IMR-90 (cell line): Measurements from ENCODE around the gene UGT8. TPM values are rescaled to one million over a fixed set of nuclear protein-coding genes. Genes with fewer than 3 reads are reported as not detected.

Experiments used
- ATAC-seq: fragments of 200-7000 bp; cut with Tn5 transposase; 2 replicates; pipeline ENCODE4 v1.9.1; 2020; ENCODE audit warnings: low read depth, mild to moderate bottlenecking, moderate library complexity
- BruUV-seq: library from RNA; stranded (reverse); fragments of 400-500 nt; replicated peaks from 2 replicates; lab custom pipeline; 2021; lab: Mats Ljungman, UMichigan
- CTCF ChIA-PET: fragments of 300-600 bp; formaldehyde crosslinking; extraction: SDS; loops from one replicate; lab custom pipeline; 2021; ENCODE audit warnings: antibody characterized with exemption; lab: Yijun Ruan, JAX
- POLR2A ChIA-PET: fragments of 300-600 bp; sonication (Branson Sonifier 250); formaldehyde crosslinking; loops from one replicate; lab custom pipeline; 2022; ENCODE audit warnings: antibody characterized with exemption; ENCODE audit not compliant: unreplicated experiment; lab: Charles Lee
- DNase-seq: peaks from one replicate; pipeline ENCODE4 v3.0.0; 2013
- H2AFZ ChIP-seq: replicated peaks from 2 replicates; pipeline ENCODE3; 2013; ENCODE audit warnings: low read length, mild to moderate bottlenecking; ENCODE audit not compliant: poor library complexity
- H2AK5ac ChIP-seq: 2 replicates; pipeline ENCODE4 v1.6.1; 2013; ENCODE audit warnings: low read depth, low read length, inconsistent platforms
- H2AK9ac ChIP-seq: replicated peaks from 2 replicates; pipeline ENCODE3; 2013; ENCODE audit warnings: mild to moderate bottlenecking, low read depth, low read length, moderate library complexity; ENCODE audit not compliant: poor library complexity
- H2BK120ac ChIP-seq: 2 replicates; pipeline ENCODE4 v1.6.1; 2013; ENCODE audit warnings: low read depth, low read length, inconsistent platforms
- H2BK15ac ChIP-seq: 3 replicates; pipeline ENCODE4 v1.6.1; 2013; ENCODE audit warnings: low read depth, low read length, inconsistent platforms
- H2BK20ac ChIP-seq: 2 replicates; pipeline ENCODE4 v1.6.1; 2013; ENCODE audit warnings: low read depth, mild to moderate bottlenecking, inconsistent platforms, low read length, moderate library complexity
- H2BK5ac ChIP-seq: 2 replicates; pipeline ENCODE4 v1.6.1; 2013; ENCODE audit warnings: mild to moderate bottlenecking, low read depth, low read length, inconsistent platforms; ENCODE audit not compliant: poor library complexity, severe bottlenecking
- H3K14ac ChIP-seq: replicated peaks from 2 replicates; pipeline ENCODE4 v1.6.1; 2013; ENCODE audit warnings: low read depth, low read length, inconsistent platforms
- H3K18ac ChIP-seq: 2 replicates; pipeline ENCODE4 v1.6.1; 2013; ENCODE audit warnings: low read depth, low read length, control low read depth
- H3K23ac ChIP-seq: 2 replicates; pipeline ENCODE4 v1.6.1; 2013; ENCODE audit warnings: low read depth, low read length, inconsistent platforms
- H3K27ac ChIP-seq: 2 replicates; pipeline ENCODE4 v1.5.1; 2013; ENCODE audit warnings: mild to moderate bottlenecking, control low read depth, low read length; ENCODE audit not compliant: insufficient read depth
- H3K27me3 ChIP-seq: 2 replicates; pipeline ENCODE4 v1.6.1; 2013; ENCODE audit warnings: low read length; ENCODE audit not compliant: control insufficient read depth, insufficient read depth
- H3K36me3 ChIP-seq: 2 replicates; pipeline ENCODE4 v1.6.1; 2013; ENCODE audit warnings: low read length, mixed read lengths; ENCODE audit not compliant: control insufficient read depth, insufficient read depth
- H3K4ac ChIP-seq: 2 replicates; pipeline ENCODE4 v1.6.1; 2013; ENCODE audit warnings: low read depth, low read length, inconsistent platforms
- H3K4me1 ChIP-seq: 2 replicates; pipeline ENCODE4 v1.6.1; 2013; ENCODE audit warnings: low read length, mixed read lengths; ENCODE audit not compliant: control insufficient read depth, insufficient read depth
- H3K4me2 ChIP-seq: 2 replicates; pipeline ENCODE4 v1.6.1; 2013; ENCODE audit warnings: low read depth, mild to moderate bottlenecking, control low read depth, low read length, moderate library complexity
- H3K4me3 ChIP-seq: 2 replicates; pipeline ENCODE4 v1.5.1; 2013; ENCODE audit warnings: low read depth, mild to moderate bottlenecking, control low read depth, low read length, moderate library complexity; ENCODE audit not compliant: insufficient read depth
- H3K56ac ChIP-seq: 2 replicates; pipeline ENCODE4 v1.6.1; 2013; ENCODE audit warnings: low read length, inconsistent platforms; ENCODE audit not compliant: insufficient read depth; ENCODE audit errors: extremely low read depth
- H3K79me1 ChIP-seq, 2 experiments: 2 replicates each; pipeline ENCODE4 v1.6.1; 2013; ENCODE audit warnings: low read length in 2 of 2, inconsistent platforms in 1 of 2, low read depth in 1 of 2
- H3K9ac ChIP-seq: 2 replicates; pipeline ENCODE4 v1.6.1; 2013; ENCODE audit warnings: low read depth, low read length, control low read depth
- H3K9me1 ChIP-seq: 2 replicates; pipeline ENCODE4 v1.6.1; 2013; ENCODE audit warnings: low read length, inconsistent platforms; ENCODE audit not compliant: insufficient read depth
- H3K9me3 ChIP-seq: 2 replicates; pipeline ENCODE4 v1.6.1; 2013; ENCODE audit warnings: low read length; ENCODE audit not compliant: control insufficient read depth, insufficient read depth
- H4K20me1 ChIP-seq: 2 replicates; pipeline ENCODE4 v1.6.1; 2013; ENCODE audit warnings: low read length, inconsistent platforms; ENCODE audit not compliant: insufficient read depth
- H4K5ac ChIP-seq: 2 replicates; pipeline ENCODE4 v1.6.1; 2013; ENCODE audit warnings: mild to moderate bottlenecking, low read depth, low read length, control low read depth
- H4K8ac ChIP-seq, 2 experiments: 2 replicates each; pipeline ENCODE4 v1.6.1; 2013; ENCODE audit warnings: low read depth in 2 of 2, low read length in 2 of 2, control low read depth in 1 of 2, inconsistent platforms in 1 of 2
- H4K91ac ChIP-seq: 2 replicates; pipeline ENCODE4 v1.6.1; 2013; ENCODE audit warnings: low read depth, low read length, inconsistent platforms; ENCODE audit not compliant: insufficient read depth
- BHLHE40 ChIP-seq: fragments of 150-350 bp; IDR thresholded peaks from 2 replicates; pipeline ENCODE4 v1.6.1; 2016; ENCODE audit warnings: mild to moderate bottlenecking, low read depth, low read length
- CEBPB ChIP-seq: IDR thresholded peaks from 2 replicates; pipeline ENCODE4 v1.6.1; 2012; ENCODE audit warnings: low read depth, low read length, improper control_type of control experiment
- CHD1 ChIP-seq: IDR thresholded peaks from 2 replicates; pipeline ENCODE4 v1.6.1; 2012; ENCODE audit warnings: low read depth, low read length, improper control_type of control experiment
- FOS ChIP-seq: fragments of 150-350 bp; IDR thresholded peaks from 2 replicates; pipeline ENCODE4 v1.6.1; 2016; ENCODE audit warnings: low read depth, low read length
- MAFK ChIP-seq: IDR thresholded peaks from 2 replicates; pipeline ENCODE4 v1.6.1; 2012; ENCODE audit warnings: low read depth, low read length, improper control_type of control experiment
- MAZ ChIP-seq: IDR thresholded peaks from 2 replicates; pipeline ENCODE4 v1.6.1; 2012; ENCODE audit warnings: low read depth, mild to moderate bottlenecking, low read length, improper control_type of control experiment, moderate library complexity, borderline replicate concordance
- MXI1 ChIP-seq: IDR thresholded peaks from 2 replicates; pipeline ENCODE4 v1.6.1; 2012; ENCODE audit warnings: low read depth, mild to moderate bottlenecking, low read length, moderate library complexity, borderline replicate concordance
- NFE2L2 ChIP-seq: fragments of 150-350 bp; IDR thresholded peaks from 2 replicates; pipeline ENCODE4 v1.6.1; 2016; ENCODE audit warnings: low read depth, mild to moderate bottlenecking, low read length
- POLR2A ChIP-seq: IDR thresholded peaks from 2 replicates; pipeline ENCODE4 v1.6.1; 2012; ENCODE audit warnings: mild to moderate bottlenecking, low read depth, low read length
- RAD21 ChIP-seq: IDR thresholded peaks from 2 replicates; pipeline ENCODE4 v1.6.1; 2012; ENCODE audit warnings: low read length, improper control_type of control experiment
- RCOR1 ChIP-seq: IDR thresholded peaks from 2 replicates; pipeline ENCODE4 v1.6.1; 2012; ENCODE audit warnings: mild to moderate bottlenecking, low read length, improper control_type of control experiment; ENCODE audit not compliant: insufficient replicate concordance
- RFX5 ChIP-seq: IDR thresholded peaks from 2 replicates; pipeline ENCODE4 v1.8.0; 2012; ENCODE audit warnings: low read depth, mild to moderate bottlenecking, low read length, moderate library complexity
- SMC3 ChIP-seq: fragments of 150-350 bp; IDR thresholded peaks from 2 replicates; pipeline ENCODE4 v1.6.1; 2016; ENCODE audit warnings: low read depth, mild to moderate bottlenecking, antibody characterized with exemption, low read length, moderate library complexity
- WGBS, 2 experiments: methylation state at CpG; one replicate each; pipeline versions ENCODE4 v1.1.5 to v1.1.7; 2013; ENCODE audit warnings: missing lambda C conversion rate in 2 of 2; ENCODE audit not compliant: insufficient read length in 1 of 2; ENCODE audit errors: extremely low coverage in 2 of 2; 5-methylcytosine and 5-hydroxymethylcytosine counted together
- dilution Hi-C: fragments of 300-500 bp; cut with HindIII; formaldehyde crosslinking; loops from one replicate; pipeline ENCODE4 v1.14.3; 2018; ENCODE audit warnings: low sequenced_read_pairs; ENCODE audit not compliant: unreplicated experiment
- in situ Hi-C: fragments of 300-500 bp; cut with MboI; formaldehyde crosslinking; loops from 3 replicates; pipeline ENCODE4 v1.14.3; 2019; ENCODE audit warnings: low sequenced_read_pairs, inconsistent platforms, mixed read lengths
- intact Hi-C: fragments of 100-400 bp; cut with micrococcal nuclease; formaldehyde crosslinking; loops from 2 replicates; pipeline ENCODE4 v1.10.0; 2022
- polyA plus RNA-seq, 3 experiments: library from polyadenylated mRNA; depleted of rRNA; stranded (reverse); fragments of >200 nt; gene quantifications; 2 replicates each; pipeline ENCODE4 v1.2.3, GENCODE V29; 2012; ENCODE audit warnings: low replicate concordance in 1 of 3
- total RNA-seq: library from RNA; depleted of rRNA; stranded (reverse); fragments of >200 nt; gene quantifications from 2 replicates; pipeline ENCODE4 v1.2.3, GENCODE V29; 2012
- TF ChIP-seq, protein P1 (sequence below): fragments of 150-350 bp; IDR thresholded peaks from 2 replicates; pipeline ENCODE4 v1.6.1; 2016; ENCODE audit warnings: low read depth, mild to moderate bottlenecking, low read length, moderate library complexity, borderline replicate concordance
- TF ChIP-seq, protein P2 (sequence below): fragments of 150-350 bp; IDR thresholded peaks from 2 replicates; pipeline ENCODE4 v1.6.1; 2017; ENCODE audit warnings: mild to moderate bottlenecking, antibody characterized with exemption, low read length, low read depth
- TF ChIP-seq, protein P3 (sequence below): conservative IDR thresholded peaks from 2 replicates; pipeline ENCODE4 v1.5.1; 2012; ENCODE audit warnings: mild to moderate bottlenecking, low read depth, low read length, improper control_type of control experiment

The UGT8 gene
- total and polyA plus RNA-seq, 2 of the 4 experiments (the other 2 are of a cell fraction), result not detected

DNA sequence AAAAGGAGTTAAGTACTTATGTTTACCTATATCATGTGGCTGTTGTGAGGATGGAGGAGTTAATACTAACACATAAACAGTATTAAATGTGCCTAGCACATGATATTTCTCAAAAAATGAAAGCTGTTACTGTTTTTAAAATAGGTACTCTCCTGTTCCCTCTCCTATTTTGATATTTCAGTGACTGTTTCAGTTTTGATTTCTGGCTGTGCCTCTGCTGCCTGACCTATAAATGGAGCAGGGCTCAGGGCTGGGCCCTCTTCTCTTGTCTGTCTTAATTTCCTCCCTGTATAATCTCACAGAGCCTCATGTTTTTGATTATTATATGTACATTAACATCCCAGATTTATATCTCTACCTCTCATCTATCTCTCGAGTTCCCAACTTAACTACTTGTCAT is 93.3 kb downstream of the UGT8 start:
- Histone ChIP-seq H2BK120ac (no peak overlapping the region), H2AK9ac (no peak overlapping the region), H4K20me1 (no peaks in the 10 kb centered on the region), H3K27me3 (no peaks in the 10 kb centered on the region), H3K9ac (no peak overlapping the region), H3K9me1 (no peaks in the 10 kb centered on the region), H4K91ac (no peak overlapping the region), H2AFZ (no peak overlapping the region), H3K27ac (no peak overlapping the region), H3K56ac (no peak overlapping the region), H3K23ac (no peak overlapping the region), H2BK15ac (no peak overlapping the region), H2BK20ac (no peak overlapping the region), H4K8ac (no peak overlapping the region), H3K9me3 (no peaks in the 10 kb centered on the region), H4K5ac (no peak overlapping the region), H2BK5ac (no peak overlapping the region), H3K4me3 (no peak overlapping the region), H3K4me2 (no peak overlapping the region), H2AK5ac (no peak overlapping the region), H3K36me3 (no peaks in the 10 kb centered on the region), H3K4ac (no peak overlapping the region), H3K18ac (no peak overlapping the region), H3K79me1 (no peaks in the 10 kb centered on the region), H3K14ac (no peak overlapping the region), H3K4me1 (no peaks in the 10 kb centered on the region)
- ChIA-PET CTCF (no interaction called here), POLR2A (no interaction called here)
- WGBS, 2 experiments, result no CpG with 5 or more reads among the region's 1 CpG
- in situ Hi-C loops, result loop anchor here (10.0 kb wide), 1 partner anchor 297 kb away; no protein-coding TSS in a partner anchor
- BruUV-seq, result no TSS peak
- dilution Hi-C loops, result no loop called here
- intact Hi-C loops, result loop anchor here (5.0 to 10.0 kb wide), 2 partner anchors 1415 to 1587 kb away; no protein-coding TSS in a partner anchor
- DNase-seq (no peak), ATAC-seq (no peak)
- TF ChIP-seq POLR2A, result no peak
- TF ChIP-seq SMC3, result no peak
- no peak for TF ChIP-seq MAFK
- TF ChIP-seq, protein P1, sequence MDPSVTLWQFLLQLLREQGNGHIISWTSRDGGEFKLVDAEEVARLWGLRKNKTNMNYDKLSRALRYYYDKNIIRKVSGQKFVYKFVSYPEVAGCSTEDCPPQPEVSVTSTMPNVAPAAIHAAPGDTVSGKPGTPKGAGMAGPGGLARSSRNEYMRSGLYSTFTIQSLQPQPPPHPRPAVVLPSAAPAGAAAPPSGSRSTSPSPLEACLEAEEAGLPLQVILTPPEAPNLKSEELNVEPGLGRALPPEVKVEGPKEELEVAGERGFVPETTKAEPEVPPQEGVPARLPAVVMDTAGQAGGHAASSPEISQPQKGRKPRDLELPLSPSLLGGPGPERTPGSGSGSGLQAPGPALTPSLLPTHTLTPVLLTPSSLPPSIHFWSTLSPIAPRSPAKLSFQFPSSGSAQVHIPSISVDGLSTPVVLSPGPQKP, result no peak
- no peak for TF ChIP-seq CHD1
- no peak for TF ChIP-seq CEBPB
- no peak for TF ChIP-seq MAZ
- no peak for TF ChIP-seq RCOR1
- no peak for TF ChIP-seq RAD21
- TF ChIP-seq, protein P2, sequence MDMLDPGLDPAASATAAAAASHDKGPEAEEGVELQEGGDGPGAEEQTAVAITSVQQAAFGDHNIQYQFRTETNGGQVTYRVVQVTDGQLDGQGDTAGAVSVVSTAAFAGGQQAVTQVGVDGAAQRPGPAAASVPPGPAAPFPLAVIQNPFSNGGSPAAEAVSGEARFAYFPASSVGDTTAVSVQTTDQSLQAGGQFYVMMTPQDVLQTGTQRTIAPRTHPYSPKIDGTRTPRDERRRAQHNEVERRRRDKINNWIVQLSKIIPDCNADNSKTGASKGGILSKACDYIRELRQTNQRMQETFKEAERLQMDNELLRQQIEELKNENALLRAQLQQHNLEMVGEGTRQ, result no peak
- no peak for TF ChIP-seq MXI1
- TF ChIP-seq, protein P3, sequence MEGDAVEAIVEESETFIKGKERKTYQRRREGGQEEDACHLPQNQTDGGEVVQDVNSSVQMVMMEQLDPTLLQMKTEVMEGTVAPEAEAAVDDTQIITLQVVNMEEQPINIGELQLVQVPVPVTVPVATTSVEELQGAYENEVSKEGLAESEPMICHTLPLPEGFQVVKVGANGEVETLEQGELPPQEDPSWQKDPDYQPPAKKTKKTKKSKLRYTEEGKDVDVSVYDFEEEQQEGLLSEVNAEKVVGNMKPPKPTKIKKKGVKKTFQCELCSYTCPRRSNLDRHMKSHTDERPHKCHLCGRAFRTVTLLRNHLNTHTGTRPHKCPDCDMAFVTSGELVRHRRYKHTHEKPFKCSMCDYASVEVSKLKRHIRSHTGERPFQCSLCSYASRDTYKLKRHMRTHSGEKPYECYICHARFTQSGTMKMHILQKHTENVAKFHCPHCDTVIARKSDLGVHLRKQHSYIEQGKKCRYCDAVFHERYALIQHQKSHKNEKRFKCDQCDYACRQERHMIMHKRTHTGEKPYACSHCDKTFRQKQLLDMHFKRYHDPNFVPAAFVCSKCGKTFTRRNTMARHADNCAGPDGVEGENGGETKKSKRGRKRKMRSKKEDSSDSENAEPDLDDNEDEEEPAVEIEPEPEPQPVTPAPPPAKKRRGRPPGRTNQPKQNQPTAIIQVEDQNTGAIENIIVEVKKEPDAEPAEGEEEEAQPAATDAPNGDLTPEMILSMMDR, result no peak
- TF ChIP-seq NFE2L2, result no peak
- TF ChIP-seq BHLHE40, result no peak
- TF ChIP-seq RFX5, result no peak
- no peak for TF ChIP-seq FOS
